Left lung (tissue), 10 donors: ENCODE data around the gene CELF4. TPM values are rescaled to one million over a fixed set of nuclear protein-coding genes. Genes with fewer than 3 reads are reported as not detected.

ENCODE experiments used
- ATAC-seq: fragments of 200-7000 bp; cut with Tn5 transposase; one replicate; pipeline ENCODE4 v1.9.1; 2020; ENCODE audit warnings: moderate library complexity
- DNase-seq, 4 donors: peaks; one replicate each; pipeline ENCODE4 v3.0.0-alpha.2; 2013 to 2020
- H3K27ac ChIP-seq, 2 donors: fragments of 200-600 bp; sonication (generic) in 1 of 2; one replicate each; pipeline versions ENCODE4 v1.5.0 to v1.8.0; 2020 to 2021
- H3K27me3 ChIP-seq, 2 donors: fragments of 200-600 bp; sonication (generic) in 1 of 2; one replicate each; pipeline versions ENCODE4 v1.5.0 to v1.8.0; 2020 to 2021
- H3K36me3 ChIP-seq, 2 donors: fragments of 200-600 bp; sonication (generic) in 1 of 2; one replicate each; pipeline versions ENCODE4 v1.5.0 to v1.8.0; 2020 to 2021
- H3K4me1 ChIP-seq, 2 donors: fragments of 200-600 bp; one replicate each; pipeline ENCODE4 v1.8.0; 2021
- H3K4me3 ChIP-seq, 2 donors: fragments of 200-600 bp; sonication (generic) in 1 of 2; one replicate each; pipeline versions ENCODE4 v1.5.0 to v1.8.0; 2020 to 2021; ENCODE audit warnings: mild to moderate bottlenecking in 1 of 2
- H3K9me3 ChIP-seq, 2 donors: fragments of 200-600 bp; sonication (generic) in 1 of 2; one replicate each; pipeline versions ENCODE4 v1.5.0 to v1.8.0; 2020 to 2021
- CTCF ChIP-seq, 2 donors: fragments of 200-600 bp; sonication (generic) in 1 of 2; IDR thresholded peaks; one replicate each; pipeline versions ENCODE4 v1.5.0 to v1.8.0; 2021; ENCODE audit warnings: antibody characterized with exemption in 2 of 2
- intact Hi-C, 2 donors: fragments of 100-400 bp; cut with DNase I; formaldehyde crosslinking; loops; one replicate each; pipeline versions ENCODE4 v1.11.2 to v1.14.2; 2022
- polyA plus RNA-seq, 6 donors: library from polyadenylated mRNA; unstranded; fragments of 120-200 nt; gene quantifications; one replicate each; pipeline ENCODE4 v1.2.1, GENCODE V29; 2013; ENCODE audit not compliant: insufficient read length in 6 of 6
- total RNA-seq, 2 donors: library from RNA; stranded (reverse); fragmentation: NEBNext Ultra II Directional; extraction: Animal tissue kit (Norgen Biotek cat#: 25700); gene quantifications; one replicate each; pipeline ENCODE4 v1.2.1, GENCODE V29; 2021
- donor health status: DM: no; HTN: yes; CAD: no.
- donor health status: DM: no; HTN: no; CAD: no.

Gene CELF4
- total and polyA plus RNA-seq, 8 donors = 1.1 to 10.3 (median 7.4) TPM

- H3K36me3 ChIP-seq = no peaks in the 10 kb centered on the region
- no peak overlapping the region for H3K4me3 ChIP-seq
- TF ChIP-seq CTCF (IDR thresholded peaks at IDR 0.05) = no peak
- ATAC-seq (no peak), DNase-seq (no peak)
- H3K4me1 ChIP-seq = peaks cover 4 to 12% of the 10 kb centered on the region in 2 donors
- peaks cover 0 to 47% of the 10 kb centered on the region in 2 donors for H3K27me3 ChIP-seq
- no peak overlapping the region for H3K27ac ChIP-seq
- peaks cover 0 to 17% of the 10 kb centered on the region in 2 donors for H3K9me3 ChIP-seq
- intact Hi-C loops = no loop called here
Measured at GRCh38 chr18:37391156-37391555, 174.4 kb downstream of the CELF4 start.

GRCh38 chr18:37390687-37391086 lies 174.9 kb downstream of the CELF4 start:
- TF ChIP-seq CTCF (IDR thresholded peaks at IDR 0.05) = no peak
- Histone ChIP-seq H3K36me3 (no peaks in the 10 kb centered on the region), H3K9me3 (peaks cover 0 to 17% of the 10 kb centered on the region in 2 donors), H3K4me3 (no peak overlapping the region), H3K27ac (no peak overlapping the region), H3K27me3 (peaks cover 0 to 45% of the 10 kb centered on the region in 2 donors), H3K4me1 (peaks cover 4 to 12% of the 10 kb centered on the region in 2 donors)
- ATAC-seq (no peak), DNase-seq (no peak)
- intact Hi-C loops = no loop called here

GRCh38 chr18:37389684-37390368 lies 175.8 kb downstream of the CELF4 start:
- Histone ChIP-seq H3K4me3 (no peak overlapping the region), H3K36me3 (no peaks in the 10 kb centered on the region), H3K9me3 (peaks cover 0 to 17% of the 10 kb centered on the region in 2 donors), H3K4me1 (peaks cover 4 to 12% of the 10 kb centered on the region in 2 donors), H3K27ac (no peak overlapping the region), H3K27me3 (peaks cover 0 to 44% of the 10 kb centered on the region in 2 donors)
- DNase-seq (no peak), ATAC-seq (no peak)
- intact Hi-C loops = loop anchor here in 1 of 2 donors (5.0 kb wide), 1 partner anchor 147 kb away; no protein-coding TSS in a partner anchor
- TF ChIP-seq CTCF (IDR thresholded peaks at IDR 0.05) = no peak

- peaks cover 0 to 7% of the 10 kb centered on the region in 2 donors for H3K4me1 ChIP-seq
- ATAC-seq (no peak), DNase-seq (no peak)
- intact Hi-C loops = loop anchor here in 1 of 2 donors (5.0 kb wide), 1 partner anchor 148 kb away; no protein-coding TSS in a partner anchor
- no peak overlapping the region for H3K4me3 ChIP-seq
- no peaks in the 10 kb centered on the region for H3K36me3 ChIP-seq
- no peak overlapping the region for H3K27ac ChIP-seq
- peaks cover 0 to 43% of the 10 kb centered on the region in 2 donors for H3K27me3 ChIP-seq
- peaks cover 0 to 17% of the 10 kb centered on the region in 2 donors for H3K9me3 ChIP-seq
- no peak for TF ChIP-seq CTCF (IDR thresholded peaks at IDR 0.05)
Measured at GRCh38 chr18:37389041-37389440, 176.6 kb downstream of the CELF4 start.

- H3K4me3 ChIP-seq = no peak overlapping the region
- intact Hi-C loops = loop anchor here in 1 of 2 donors (5.0 kb wide), 1 partner anchor 149 kb away; no protein-coding TSS in a partner anchor
- H3K4me1 ChIP-seq = peaks cover 0 to under 1% of the 10 kb centered on the region in 2 donors
- DNase-seq (no peak), ATAC-seq (no peak)
- no peaks in the 10 kb centered on the region for H3K36me3 ChIP-seq
- peaks cover 0 to 17% of the 10 kb centered on the region in 2 donors for H3K9me3 ChIP-seq
- H3K27me3 ChIP-seq = peaks cover 0 to 42% of the 10 kb centered on the region in 2 donors
- TF ChIP-seq CTCF (IDR thresholded peaks at IDR 0.05) = no peak
- H3K27ac ChIP-seq = no peak overlapping the region
Measured at GRCh38 chr18:37388413-37388812, 177.2 kb downstream of the CELF4 start.
